ENCODE data around the gene MPG.

The MPG gene

GRCh38 chr16:94918-95265 lies 16.9 kb downstream of the MPG start:
- TF ChIP-seq CTCF (IDR thresholded peaks at IDR 0.05; ENCODE audit: low read depth, low read length, missing control alignments) = no peak
- DNase-seq (ENCODE audit: extremely low read depth, low read depth) = no peak
- no peak overlapping the region for H3K4me3 ChIP-seq (replicated peaks; ENCODE audit: low read depth, low read length)

GRCh38 chr16:96935-97381 lies 18.9 kb downstream of the MPG start:
- peak; percentile 99 for TF ChIP-seq CTCF (IDR thresholded peaks at IDR 0.05; ENCODE audit: low read depth, low read length, missing control alignments)
- H3K4me3 ChIP-seq (replicated peaks; ENCODE audit: low read depth, low read length) = no peak overlapping the region
- no peak for DNase-seq (ENCODE audit: extremely low read depth, low read depth)

GRCh38 chr16:97822-98221 lies 19.8 kb downstream of the MPG start:
- no peak for DNase-seq (ENCODE audit: extremely low read depth, low read depth)
- TF ChIP-seq CTCF (IDR thresholded peaks at IDR 0.05; ENCODE audit: low read depth, low read length, missing control alignments) = no peak

DNA sequence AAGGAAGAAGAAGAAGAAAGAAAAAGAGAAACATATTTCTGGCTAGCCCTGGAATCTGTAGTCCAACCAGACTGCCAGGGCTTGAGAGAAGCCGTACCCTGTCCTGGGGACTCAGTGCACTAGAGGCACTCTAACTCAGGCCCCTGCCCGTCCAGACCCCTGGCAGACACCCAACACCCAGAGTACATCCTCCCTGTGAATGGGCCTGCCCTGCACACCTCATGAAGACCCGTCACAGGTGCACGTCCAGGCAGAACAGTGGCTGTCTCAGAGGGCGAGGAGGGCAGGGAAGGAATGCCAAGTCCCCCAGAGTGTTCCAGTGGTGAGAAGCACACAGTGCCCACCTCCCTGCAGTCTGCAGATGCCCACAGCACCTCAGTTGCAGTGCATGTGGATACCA lies 23.0 kb downstream of the MPG start:
- no peak overlapping the region for H3K4me3 ChIP-seq (replicated peaks; ENCODE audit: low read depth, low read length)
- no peak for TF ChIP-seq CTCF (IDR thresholded peaks at IDR 0.05; ENCODE audit: low read depth, low read length, missing control alignments)
- no peak for DNase-seq (ENCODE audit: extremely low read depth, low read depth)

More at GRCh38 chr16:97822-98221, 19.8 kb downstream of the MPG start:
- H3K4me3 ChIP-seq (replicated peaks; ENCODE audit: low read depth, low read length) = no peak overlapping the region

DNA sequence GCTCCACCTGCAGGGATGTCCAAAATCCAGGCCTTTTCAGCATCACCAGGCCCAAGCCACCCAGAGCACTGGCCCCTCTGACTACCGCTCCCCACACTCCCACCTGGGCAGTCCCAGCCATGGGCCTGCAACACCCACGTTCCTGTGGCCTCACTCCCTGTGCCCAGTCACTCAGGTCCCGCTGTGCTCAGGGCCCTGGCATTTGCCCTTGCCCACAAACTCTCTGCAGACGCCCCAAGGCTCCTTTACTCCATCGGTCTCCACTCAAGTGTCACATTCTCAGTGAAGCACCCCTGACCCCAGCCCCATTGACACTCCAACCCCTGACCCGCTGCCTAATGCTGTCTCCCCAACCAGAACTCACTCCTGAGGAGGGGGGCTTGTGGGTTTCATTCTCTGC lies 23.6 kb downstream of the MPG start:
- no peak for TF ChIP-seq CTCF (IDR thresholded peaks at IDR 0.05; ENCODE audit: low read depth, low read length, missing control alignments)
- no peak overlapping the region for H3K4me3 ChIP-seq (replicated peaks; ENCODE audit: low read depth, low read length)
- DNase-seq (ENCODE audit: extremely low read depth, low read depth) = no peak

DNA sequence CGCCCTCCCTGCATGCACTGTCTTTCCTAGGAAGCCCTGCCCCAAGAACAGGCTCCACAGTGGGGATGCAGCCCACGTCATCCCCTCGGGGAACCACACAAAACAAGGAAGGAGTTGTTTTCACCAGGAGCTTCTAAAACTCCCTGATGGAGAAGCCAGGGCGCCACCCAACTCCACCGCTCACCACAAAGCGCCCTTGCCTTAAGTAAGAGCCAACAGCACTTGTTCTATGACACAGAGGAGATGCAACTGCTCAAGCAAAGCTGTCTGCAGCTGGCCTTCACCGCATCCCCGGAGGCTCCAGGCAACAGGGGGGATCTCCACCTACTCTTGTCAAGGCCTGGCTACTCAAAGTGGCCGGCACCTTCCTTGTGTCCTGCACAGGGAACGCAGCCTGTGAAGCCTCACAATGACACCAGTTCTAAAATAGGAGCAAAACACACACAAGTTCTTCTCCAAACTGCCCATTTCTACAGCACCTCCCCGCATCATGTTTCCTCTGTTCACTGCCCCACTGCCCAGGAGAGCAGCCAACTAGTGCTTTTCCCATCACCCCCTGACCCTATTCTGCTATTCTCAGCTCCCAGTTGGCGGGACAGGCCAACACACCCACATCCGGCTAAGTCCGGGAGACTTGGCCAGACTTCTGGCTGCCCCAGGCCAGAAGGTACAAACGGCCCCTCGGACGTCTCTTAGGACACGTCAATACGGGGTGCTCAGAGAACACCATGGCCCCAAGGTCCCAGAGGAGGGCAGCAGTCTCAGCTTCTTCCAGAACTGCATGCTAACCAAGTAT lies 24.2 kb downstream of the MPG start:
- no peak for TF ChIP-seq CTCF (IDR thresholded peaks at IDR 0.05; ENCODE audit: low read depth, low read length, missing control alignments)
- H3K4me3 ChIP-seq (replicated peaks; ENCODE audit: low read depth, low read length) = no peak overlapping the region
- no peak for DNase-seq (ENCODE audit: extremely low read depth, low read depth)

DNA sequence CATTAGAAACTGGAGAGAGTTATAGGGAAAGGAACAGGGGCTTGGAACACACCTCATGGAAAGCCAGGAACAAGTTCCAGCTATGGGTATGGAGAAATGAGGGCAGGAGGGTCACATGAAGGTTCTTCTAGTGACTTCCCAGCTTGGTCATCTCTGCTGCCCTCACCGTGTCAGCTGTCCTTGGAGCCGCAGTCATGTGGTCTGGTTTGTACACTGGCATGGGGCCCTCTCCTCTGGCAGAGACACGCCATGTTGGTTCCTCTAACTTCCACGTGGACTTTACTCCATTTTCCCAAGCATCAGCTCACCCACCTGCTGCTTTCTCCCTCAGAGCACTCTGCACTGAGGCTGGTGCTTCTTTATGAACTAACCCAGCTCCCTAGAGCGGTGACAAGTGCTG lies 26.3 kb downstream of the MPG start:
- H3K4me3 ChIP-seq (replicated peaks; ENCODE audit: low read depth, low read length) = no peak overlapping the region
- no peak for DNase-seq (ENCODE audit: extremely low read depth, low read depth)

More for the DNA sequence above, 26.3 kb downstream of the MPG start:
- TF ChIP-seq CTCF (IDR thresholded peaks at IDR 0.05; ENCODE audit: low read depth, low read length, missing control alignments) = no peak

Data from HFF-Myc (cell line).